GM10248 (cell line): Measurements from ENCODE around the gene PRDM7.
A peak's percentile ranks its signal among the peaks of the same experiment; 100 is the strongest.

Source experiments
- CTCF ChIA-PET: fragments of 300-600 bp; sonication (Branson Sonifier 250); formaldehyde crosslinking; extraction: SDS; loops from one replicate; lab custom pipeline; 2021; ENCODE audit warnings: antibody characterized with exemption; lab: Yijun Ruan, JAX
- POLR2A ChIA-PET: fragments of 350-650 bp; sonication (Branson Sonifier 250); formaldehyde crosslinking; extraction: SDS; loops from one replicate; lab custom pipeline; 2020; ENCODE audit warnings: antibody characterized with exemption; lab: Yijun Ruan, JAX
- DNase-seq: peaks from one replicate; pipeline ENCODE4 v3.0.0; 2012; ENCODE audit errors: extremely low spot score
- CTCF ChIP-seq: IDR thresholded peaks from 2 replicates; pipeline ENCODE4 v1.5.1; 2012; ENCODE audit warnings: mild to moderate bottlenecking, low read depth; ENCODE audit errors: extremely low read depth, missing control alignments, control extremely low read depth

The PRDM7 gene

GRCh38 chr16:90046122-90046970 is 30.8 kb downstream of the PRDM7 start:
- ChIA-PET POLR2A (no interaction called here), CTCF (no interaction called here)
- no peak for TF ChIP-seq CTCF
- peak; percentile 13 for DNase-seq

GRCh38 chr16:90044111-90044551 is 33.0 kb downstream of the PRDM7 start:
- POLR2A ChIA-PET: no interaction called here
- no peak for TF ChIP-seq CTCF
- peak; percentile 12 for DNase-seq
- CTCF ChIA-PET: interaction anchor here (0.6 to 1.1 kb wide), 2 partner anchors 14 to 38 kb away, joined by 3 read pairs; no protein-coding TSS in a partner anchor

- TF ChIP-seq CTCF: no peak
- ChIA-PET POLR2A (no interaction called here), CTCF (no interaction called here)
- no peak for DNase-seq
Observed at GRCh38 chr16:90043526-90043925, 33.6 kb downstream of the PRDM7 start.

- ChIA-PET POLR2A (no interaction called here), CTCF (no interaction called here)
- no peak for TF ChIP-seq CTCF
- no peak for DNase-seq
Observed at GRCh38 chr16:90042946-90043514, 34.1 kb downstream of the PRDM7 start.

GRCh38 chr16:90041896-90042473 is 35.1 kb downstream of the PRDM7 start:
- DNase-seq: no peak
- ChIA-PET POLR2A (no interaction called here), CTCF (no interaction called here)
- TF ChIP-seq CTCF: no peak

- DNase-seq: peak; percentile 8
- ChIA-PET CTCF (no interaction called here), POLR2A (no interaction called here)
- no peak for TF ChIP-seq CTCF
Observed at GRCh38 chr16:90040152-90041023, 36.7 kb downstream of the PRDM7 start.
